ENCODE measurements around the gene SYT2.

GRCh38 chr1:202564958-202565495 is 145.2 kb downstream of the SYT2 start:
- TF ChIP-seq POLR2AphosphoS5 (IDR thresholded peaks at IDR 0.05) (no peak), CTCF (IDR thresholded peaks at IDR 0.05 in 8 of 11, conservative IDR thresholded peaks at IDR 0.05 in 3 of 11) (no peak), POLR2A (IDR thresholded peaks at IDR 0.05) (no peak)

Data from spleen (tissue), 7 donors.